ENCODE results near the gene FOXF1.
A peak's percentile ranks its signal among the peaks of the same experiment; 100 is the strongest.

FOXF1 gene

GRCh38 chr16:86558355-86559193, 48.2 kb downstream of the FOXF1 start:
- Histone ChIP-seq H3K9me3 (ENCODE audit: control insufficient read depth, insufficient read depth, low read length) (no peaks in the 10 kb centered on the region), H3K36me3 (ENCODE audit: control insufficient read depth, insufficient read depth, low read length) (no peaks in the 10 kb centered on the region), H3K27me3 (ENCODE audit: control insufficient read depth, insufficient read depth, low read length) (peaks cover 9% of the 10 kb centered on the region), H3K4me1 (ENCODE audit: control insufficient read depth, insufficient read depth, low read length) (peaks cover 4% of the 10 kb centered on the region), H3K9ac (ENCODE audit: low read depth, low read length) (no peak overlapping the region), H3K4me3 (ENCODE audit: low read depth, low read length) (no peak overlapping the region)

GRCh38 chr16:86559802-86560305, 49.5 kb downstream of the FOXF1 start:
- no peaks in the 10 kb centered on the region for H3K9me3 ChIP-seq (ENCODE audit: control insufficient read depth, insufficient read depth, low read length)
- no peaks in the 10 kb centered on the region for H3K4me1 ChIP-seq (ENCODE audit: control insufficient read depth, insufficient read depth, low read length)
- peaks cover 20% of the 10 kb centered on the region for H3K27me3 ChIP-seq (ENCODE audit: control insufficient read depth, insufficient read depth, low read length)
- no peaks in the 10 kb centered on the region for H3K36me3 ChIP-seq (ENCODE audit: control insufficient read depth, insufficient read depth, low read length)
- no peak overlapping the region for H3K4me3 ChIP-seq (ENCODE audit: low read depth, low read length)
- H3K9ac ChIP-seq (ENCODE audit: low read depth, low read length) = no peak overlapping the region

- Histone ChIP-seq H3K27me3 (ENCODE audit: control insufficient read depth, insufficient read depth, low read length) (peaks cover 38% of the 10 kb centered on the region), H3K36me3 (ENCODE audit: control insufficient read depth, insufficient read depth, low read length) (no peaks in the 10 kb centered on the region), H3K4me1 (ENCODE audit: control insufficient read depth, insufficient read depth, low read length) (peaks cover 2% of the 10 kb centered on the region), H3K9me3 (ENCODE audit: control insufficient read depth, insufficient read depth, low read length) (no peaks in the 10 kb centered on the region), H3K4me3 (ENCODE audit: low read depth, low read length) (no peak overlapping the region), H3K9ac (ENCODE audit: low read depth, low read length) (no peak overlapping the region)
Observed at GRCh38 chr16:86562356-86562755, 52.0 kb downstream of the FOXF1 start.

- H3K9ac ChIP-seq (ENCODE audit: low read depth, low read length) = no peak overlapping the region
- peaks cover 49% of the 10 kb centered on the region for H3K27me3 ChIP-seq (ENCODE audit: control insufficient read depth, insufficient read depth, low read length)
- H3K36me3 ChIP-seq (ENCODE audit: control insufficient read depth, insufficient read depth, low read length) = no peaks in the 10 kb centered on the region
- H3K4me1 ChIP-seq (ENCODE audit: control insufficient read depth, insufficient read depth, low read length) = peaks cover 2% of the 10 kb centered on the region
- peak overlapping the region; percentile 51 for H3K4me3 ChIP-seq (ENCODE audit: low read depth, low read length)
- H3K9me3 ChIP-seq (ENCODE audit: control insufficient read depth, insufficient read depth, low read length) = no peaks in the 10 kb centered on the region
Observed at GRCh38 chr16:86563469-86564345, 53.4 kb downstream of the FOXF1 start.
